NCI-H187 treated with DMSO at 0.1 percent for 48 hours (cell line): Measurements from ENCODE around the gene SLC16A5.
"Not testable (repeated sequence)": the region's sequence is repeated elsewhere in the genome, so short reads cannot be mapped to it uniquely, and the experiment has no call there.

Experiments used
- DNase-seq: peaks from one replicate; lab custom pipeline; 2025; lab: John Stamatoyannopoulos, UW

The SLC16A5 gene

GRCh38 chr17:75133607-75134347 lies 46.0 kb downstream of the SLC16A5 start:
- DNase-seq = not testable (repeated sequence)

GRCh38 chr17:75135452-75135851 lies 47.7 kb downstream of the SLC16A5 start:
- DNase-seq = no peak

GRCh38 chr17:75135946-75136345 lies 48.2 kb downstream of the SLC16A5 start:
- no peak for DNase-seq

- DNase-seq = not testable (repeated sequence)
Measured at GRCh38 chr17:75137762-75138161, 50.0 kb downstream of the SLC16A5 start.

GRCh38 chr17:75138519-75138918 lies 50.8 kb downstream of the SLC16A5 start:
- no peak for DNase-seq

- no peak for DNase-seq
Measured at GRCh38 chr17:75142236-75142971, 54.6 kb downstream of the SLC16A5 start.

GRCh38 chr17:75144816-75145512 lies 57.2 kb downstream of the SLC16A5 start:
- no peak for DNase-seq

GRCh38 chr17:75146592-75146991 lies 58.8 kb downstream of the SLC16A5 start:
- no peak for DNase-seq

- DNase-seq = no peak
Measured at GRCh38 chr17:75147878-75148546, 60.3 kb downstream of the SLC16A5 start.

- DNase-seq = no peak
Measured at GRCh38 chr17:75151930-75152329, 64.2 kb downstream of the SLC16A5 start.

GRCh38 chr17:75152523-75152921 lies 64.8 kb downstream of the SLC16A5 start:
- DNase-seq = no peak

GRCh38 chr17:75152922-75153779 lies 65.4 kb downstream of the SLC16A5 start:
- no peak for DNase-seq

GRCh38 chr17:75153780-75154194 lies 66.0 kb downstream of the SLC16A5 start:
- DNase-seq = no peak

GRCh38 chr17:75154195-75155106 lies 66.7 kb downstream of the SLC16A5 start, which contains the start of gene JPT1:
TSS of gene JPT1 (minus strand) at chr17:75154512. CDS start at chr17:75154397, 115 bp downstream.
- peak; percentile 88 for DNase-seq

- DNase-seq = no peak
Measured at GRCh38 chr17:75155191-75155601, 67.4 kb downstream of the SLC16A5 start.
